NCI-H146 treated with DMSO at 0.1 percent for 48 hours (cell line): ENCODE results near the gene COPS2.
"Not testable (repeated sequence)": the region's sequence is repeated elsewhere in the genome, so short reads cannot be mapped to it uniquely, and the experiment has no call there.

ENCODE experiments used
- DNase-seq: peaks from one replicate; lab custom pipeline; 2025; ENCODE audit not compliant: unreplicated experiment; lab: John Stamatoyannopoulos, UW

COPS2 gene

DNA sequence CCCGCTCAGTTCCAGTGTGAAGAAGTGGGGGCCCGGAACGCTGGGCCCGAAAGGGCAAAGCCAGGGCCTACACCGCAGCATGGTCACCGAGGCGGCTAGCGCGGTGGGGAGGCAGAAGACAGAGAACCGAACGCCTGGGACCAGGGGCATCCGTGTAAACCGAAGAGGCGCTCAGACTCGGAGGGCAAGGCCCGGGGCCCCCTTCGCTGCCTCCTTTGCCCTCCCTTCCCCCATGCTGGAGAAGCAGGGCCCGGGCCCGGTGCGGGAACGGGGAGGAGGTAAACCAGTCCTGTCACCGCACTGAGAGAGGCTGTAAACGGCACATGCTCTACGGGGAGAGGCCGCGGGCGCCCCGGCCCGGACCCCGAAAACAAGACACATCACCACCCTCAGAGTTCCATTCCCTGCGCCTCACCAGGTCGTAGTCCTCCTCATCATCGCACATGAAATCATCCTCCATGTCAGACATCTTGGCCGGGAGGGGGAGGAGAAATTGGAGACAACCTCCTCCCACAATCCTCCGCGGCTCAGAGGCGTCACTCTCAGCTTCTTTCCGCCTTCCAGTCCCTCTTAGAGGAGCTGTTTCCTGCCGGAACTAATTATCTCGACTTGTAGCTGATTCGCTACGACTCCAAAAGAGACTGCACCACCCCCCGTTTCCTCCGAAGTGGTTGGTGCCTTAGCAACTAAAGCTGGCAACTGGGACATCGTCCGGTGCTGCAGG lies at the start of gene COPS2:
TSS of gene COPS2 (minus strand) at position 490 of the 724 bp plus-strand sequence. CDS start at position 469, 21 bp downstream.
- DNase-seq, result peak; percentile 91

DNA sequence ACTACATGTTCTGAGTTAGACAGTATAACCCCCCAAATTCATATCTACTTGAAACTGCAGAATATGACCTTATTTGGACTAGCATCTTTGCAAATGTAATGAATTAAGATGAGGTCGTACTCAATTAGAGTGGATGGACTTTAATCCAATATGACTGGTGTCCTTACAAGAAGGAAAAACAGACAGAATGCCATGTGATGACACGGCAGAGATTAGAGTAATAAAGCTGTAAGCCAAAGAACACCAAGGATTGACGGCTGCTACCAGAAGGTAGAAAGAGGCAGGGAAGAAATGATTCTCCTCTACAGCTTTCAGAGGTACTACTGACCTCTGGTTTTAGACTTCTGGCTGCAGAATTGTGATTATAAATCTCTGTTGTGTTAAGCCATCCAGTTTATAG lies 44.9 kb upstream of the COPS2 start:
- no peak for DNase-seq

DNA sequence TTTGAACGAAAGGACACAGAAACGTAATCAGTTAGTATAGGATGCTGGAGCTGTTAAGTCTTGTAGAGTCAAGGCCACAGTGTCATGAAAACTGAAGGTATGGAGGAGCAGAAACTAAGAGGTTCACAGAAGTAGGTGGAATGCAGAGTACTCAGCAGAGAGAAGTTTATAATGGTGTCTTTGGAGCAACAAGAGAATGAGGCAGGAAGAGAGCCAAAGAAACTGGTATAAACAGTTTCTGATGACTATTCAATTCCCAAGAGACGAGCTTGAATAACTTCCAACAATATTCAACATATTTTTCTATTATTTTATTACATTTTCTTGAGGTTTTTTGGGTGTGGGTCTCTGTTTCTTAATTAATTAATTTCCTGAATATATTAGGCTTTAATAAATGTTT lies 44.3 kb upstream of the COPS2 start:
- DNase-seq, result no peak

DNA sequence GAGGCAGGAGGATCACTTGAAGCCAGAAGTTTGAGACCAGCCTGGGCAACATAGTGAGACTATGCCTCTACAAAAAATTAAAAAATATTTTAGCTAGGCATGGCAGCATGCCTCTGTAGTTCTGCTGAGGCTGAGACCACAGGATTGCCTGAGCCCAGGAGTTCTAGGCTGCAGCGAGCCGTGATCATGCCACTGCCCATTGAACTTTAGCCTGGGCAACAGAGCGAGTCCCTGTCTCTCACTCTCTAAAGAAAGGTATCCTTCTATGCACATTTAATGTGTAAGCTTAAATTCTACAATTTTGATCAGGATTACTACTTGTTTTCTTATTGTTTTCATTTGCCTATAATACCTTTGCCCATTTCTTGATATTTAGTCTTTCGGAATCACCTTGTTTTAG lies 41.5 kb upstream of the COPS2 start:
- no peak for DNase-seq

DNA sequence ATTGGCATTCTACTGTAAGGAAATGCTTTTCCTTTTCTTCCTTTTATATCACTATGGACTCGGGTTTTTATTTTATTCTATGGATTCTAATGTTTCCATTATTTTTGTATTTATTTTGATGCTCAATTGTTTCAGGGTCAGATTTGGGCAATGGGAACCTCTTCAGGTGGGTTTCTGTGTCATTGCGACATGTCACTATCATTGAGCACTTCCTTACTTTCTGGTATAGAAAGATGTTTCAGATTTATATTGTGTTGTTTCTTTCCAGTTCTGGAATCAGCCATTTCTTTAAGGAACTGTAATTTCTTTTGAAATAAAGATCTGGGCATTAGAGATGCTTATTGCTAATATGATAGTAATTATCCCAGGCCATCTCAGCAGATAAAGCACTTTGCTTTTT lies 36.5 kb upstream of the COPS2 start:
- no peak for DNase-seq

DNA sequence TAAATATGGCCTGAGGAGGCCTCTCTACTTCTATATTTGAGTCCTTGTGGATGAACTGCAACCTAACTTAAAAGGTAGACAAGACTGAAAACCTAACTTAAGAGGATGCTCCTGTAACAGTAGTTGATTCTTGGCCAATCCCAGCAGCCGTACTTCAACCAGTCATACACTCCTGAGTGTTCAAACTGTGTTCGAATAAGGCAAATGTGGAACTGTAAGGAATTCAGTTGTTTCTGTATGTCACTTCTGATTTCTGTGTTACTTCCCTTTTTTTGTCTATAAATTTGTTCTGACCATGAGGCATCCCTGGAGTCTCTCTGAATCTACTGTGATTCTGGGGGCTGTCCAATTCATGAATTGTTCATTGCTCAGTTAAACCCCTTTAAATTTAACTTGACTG lies 35.2 kb upstream of the COPS2 start:
- no peak for DNase-seq

DNA sequence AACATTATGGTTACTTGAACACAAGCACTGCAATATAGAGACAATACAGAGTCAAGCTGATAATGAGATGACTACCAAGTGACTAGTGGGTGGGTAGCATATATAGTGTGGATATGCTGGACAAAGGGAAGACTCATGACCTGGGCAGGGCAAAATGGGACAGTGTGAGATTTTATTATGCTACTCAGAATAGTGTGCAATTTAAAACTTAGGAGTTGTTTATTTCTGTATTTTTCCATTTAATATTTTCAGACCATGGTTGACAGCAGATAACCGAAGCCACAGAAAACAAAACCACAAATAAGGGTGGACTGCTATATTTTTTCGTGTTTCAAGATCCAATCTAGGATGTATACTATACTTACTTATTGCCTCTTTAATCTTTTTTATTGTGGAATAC lies 34.2 kb upstream of the COPS2 start:
- no peak for DNase-seq

DNA sequence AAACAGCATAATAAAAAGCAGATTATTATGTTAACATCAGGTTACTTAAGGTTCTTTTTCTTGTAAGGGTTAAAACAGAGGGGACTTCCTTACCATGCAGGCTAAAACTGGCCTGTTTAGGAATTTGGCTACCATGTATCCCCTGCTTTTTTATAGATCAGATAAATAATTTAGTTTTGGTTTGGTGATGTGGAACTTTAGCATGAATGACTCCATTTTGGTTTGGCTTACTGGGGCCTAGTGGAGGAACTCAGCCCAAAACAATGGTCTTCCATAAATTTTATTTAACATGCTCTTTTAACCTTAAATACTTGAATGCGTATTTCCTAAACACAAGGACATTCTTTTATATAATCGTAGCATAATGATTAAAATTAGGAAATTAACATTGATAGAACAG lies 33.5 kb upstream of the COPS2 start:
- no peak for DNase-seq

DNA sequence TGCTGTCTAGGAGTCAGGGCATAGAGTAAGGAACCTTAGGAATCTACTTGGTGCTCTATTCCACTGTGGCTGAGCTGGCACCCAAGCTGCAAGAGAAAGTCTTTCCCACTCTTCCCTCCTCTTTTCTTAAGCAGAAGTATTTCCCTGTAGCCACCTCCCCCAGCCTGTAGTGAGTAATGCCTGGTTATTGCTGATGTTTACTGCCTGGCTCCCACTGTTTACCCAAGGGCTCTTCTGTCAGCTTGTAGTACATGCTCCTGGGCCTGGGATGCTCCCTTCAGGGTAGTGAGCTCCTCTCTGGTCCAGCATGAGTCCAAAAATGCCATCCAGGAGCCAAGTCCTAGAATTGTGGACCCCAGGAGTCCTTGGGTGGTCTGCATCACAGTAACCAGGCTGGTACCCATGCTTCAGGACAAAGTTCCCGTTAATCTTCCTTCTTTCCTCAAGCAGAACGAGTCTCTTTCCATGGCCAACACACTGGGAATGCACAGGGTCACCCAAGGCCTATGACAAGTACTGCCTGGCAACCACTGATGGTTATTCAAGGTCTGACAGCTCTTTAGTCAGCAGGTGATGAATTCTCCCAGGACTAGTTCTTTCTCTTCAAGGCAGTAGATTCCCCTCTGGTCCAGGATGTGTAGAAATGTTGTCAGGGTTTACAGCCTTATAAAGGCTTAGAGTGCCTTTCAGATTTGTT lies 32.3 kb upstream of the COPS2 start:
- no peak for DNase-seq

DNA sequence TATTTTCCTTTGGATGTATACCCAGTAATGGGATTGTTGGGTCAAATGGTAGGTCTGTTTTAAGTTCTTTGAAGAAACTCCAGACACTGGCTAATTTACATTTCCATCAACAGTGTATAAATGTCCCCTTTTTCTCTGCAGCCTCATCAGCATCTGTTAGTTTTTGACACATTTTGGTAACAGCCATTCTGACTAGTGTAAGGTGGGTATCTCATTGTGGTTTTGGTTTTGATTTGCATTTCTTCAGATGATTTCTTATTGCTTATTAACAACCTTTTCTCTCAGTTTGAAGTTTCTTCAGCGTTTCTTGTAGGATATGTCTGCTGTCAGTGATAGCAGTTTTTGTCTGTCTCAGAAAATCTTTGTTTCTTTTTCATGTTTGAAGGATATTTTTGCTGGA lies 30.1 kb upstream of the COPS2 start:
- DNase-seq, result no peak

DNA sequence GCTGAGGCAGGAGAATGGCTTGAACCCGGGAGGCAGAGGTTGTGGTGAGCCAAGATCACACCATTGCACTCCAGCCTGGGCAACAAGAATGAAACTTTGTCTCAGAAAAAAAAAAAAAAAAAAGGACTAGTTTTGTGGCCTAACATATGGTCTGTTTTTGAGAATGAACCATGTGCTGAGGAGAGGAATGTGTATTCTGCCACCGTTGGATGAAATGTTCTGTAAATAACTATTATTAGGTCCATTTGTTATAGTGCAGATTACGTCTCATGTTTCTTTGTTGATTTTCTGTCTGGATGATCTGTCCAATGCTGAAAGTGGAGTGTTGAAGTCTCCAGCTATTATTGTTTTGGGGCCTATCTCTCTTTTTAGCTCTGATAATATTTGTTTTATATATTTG lies 28.3 kb upstream of the COPS2 start:
- not testable (repeated sequence) for DNase-seq

DNA sequence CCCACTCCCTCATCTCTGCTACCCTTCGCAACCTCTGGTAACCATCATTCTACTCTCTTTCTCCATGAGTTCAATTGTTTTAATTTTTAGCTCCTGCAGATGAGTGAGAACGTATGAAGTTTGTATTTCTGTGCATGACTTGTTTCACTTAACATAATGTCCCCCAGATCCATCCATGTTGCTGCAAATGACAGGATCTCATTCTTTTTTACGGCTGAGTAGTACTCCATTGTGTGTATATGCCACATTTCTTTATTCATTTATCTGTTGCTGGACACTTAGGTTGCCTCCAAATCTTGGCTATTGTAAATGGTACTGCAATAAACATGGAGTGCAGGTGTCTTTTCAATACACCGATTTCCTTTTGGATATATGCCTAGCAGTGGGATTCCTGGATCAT lies 26.7 kb upstream of the COPS2 start:
- DNase-seq, result no peak

DNA sequence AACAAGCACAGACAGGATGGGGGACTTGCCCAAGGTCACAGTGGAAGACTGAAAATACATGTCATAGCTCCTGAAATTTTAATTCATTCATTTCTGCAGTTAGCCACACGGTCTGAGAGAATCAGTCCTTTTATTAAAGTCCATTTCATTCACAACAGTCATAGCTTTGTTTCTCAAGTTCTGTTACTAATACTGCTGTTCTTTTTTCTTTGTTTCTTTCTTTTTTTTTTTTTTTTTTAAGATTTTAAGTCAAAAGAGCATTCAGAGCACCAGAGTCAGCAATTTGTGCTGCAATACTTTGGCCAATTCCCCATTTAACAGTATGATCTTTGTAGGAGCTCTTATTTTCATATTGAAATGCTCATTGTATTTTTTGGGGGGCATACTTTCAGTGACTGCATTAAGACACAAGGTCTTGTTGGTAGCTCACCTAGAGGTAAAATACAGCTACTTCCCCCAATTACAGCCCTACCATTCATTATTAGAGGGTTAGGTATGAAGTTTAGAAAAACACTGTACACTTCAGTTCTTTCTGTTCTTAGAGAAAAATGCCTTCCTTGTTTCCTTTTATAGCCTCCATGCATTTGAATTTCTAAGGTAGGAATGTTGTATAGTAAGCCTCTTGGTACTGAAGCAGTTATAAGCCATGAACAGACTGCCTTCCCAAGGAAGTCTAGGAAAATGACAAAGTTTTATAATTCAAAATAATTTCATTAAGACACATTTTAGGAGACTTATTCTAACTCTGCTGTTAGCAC lies 24.2 kb upstream of the COPS2 start:
- no peak for DNase-seq

DNA sequence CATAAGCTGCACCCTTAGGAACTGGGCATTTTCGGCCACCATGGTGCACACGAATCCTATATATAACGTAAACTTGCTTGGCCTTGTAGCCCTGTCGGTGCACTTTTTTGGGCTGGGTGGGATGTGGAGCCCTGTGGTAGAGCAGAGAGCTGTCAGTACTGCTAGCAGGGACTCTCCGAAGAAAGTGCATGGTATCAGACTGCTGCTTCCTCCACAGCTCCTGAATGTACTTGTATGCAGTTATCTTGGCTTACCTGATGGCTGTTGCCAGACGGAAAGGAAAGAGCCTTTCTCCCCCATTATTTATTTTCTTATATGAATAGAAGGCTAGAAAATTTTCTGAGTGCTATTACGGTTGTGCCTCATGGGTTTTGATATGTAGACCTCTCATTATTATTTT lies 23.1 kb upstream of the COPS2 start:
- no peak for DNase-seq

DNA sequence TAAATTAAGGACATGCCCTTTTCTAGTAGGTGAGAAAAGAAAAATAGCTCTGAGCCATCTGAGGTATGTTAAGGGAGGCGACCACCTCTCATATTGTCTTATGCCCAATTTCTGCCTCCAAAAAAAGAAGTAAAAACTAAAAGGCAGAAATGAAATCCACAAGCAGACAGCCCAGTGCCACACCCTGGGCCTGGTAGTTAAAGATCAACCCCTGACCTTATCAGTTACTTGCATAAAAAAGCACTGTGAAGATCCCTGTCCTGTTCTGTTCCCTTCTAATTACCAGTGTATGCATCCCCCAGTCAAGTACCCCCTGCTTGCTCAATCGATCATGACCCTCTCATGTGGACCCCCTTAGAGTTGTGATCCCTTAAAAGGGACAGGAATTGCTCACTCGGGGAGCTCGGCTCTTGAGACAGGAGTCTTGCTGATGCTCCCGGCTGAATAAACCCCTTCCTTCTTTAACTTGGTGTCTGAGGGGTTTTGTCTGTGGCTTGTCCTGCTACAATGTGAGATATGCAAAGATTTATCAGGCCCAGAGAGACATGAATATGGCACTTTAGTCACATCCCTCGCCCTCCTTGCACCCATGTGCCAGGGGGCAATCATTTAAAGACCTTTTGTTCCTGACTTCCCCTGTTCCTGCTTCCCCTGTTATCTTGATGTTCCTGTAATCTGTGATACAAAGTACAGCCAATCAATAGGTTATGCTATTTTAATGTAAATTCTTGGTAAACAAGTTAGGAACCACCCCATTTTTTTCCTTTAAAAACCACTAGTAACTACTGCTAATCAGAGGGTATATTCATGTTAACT lies 20.4 kb upstream of the COPS2 start:
- DNase-seq, result not testable (repeated sequence)

DNA sequence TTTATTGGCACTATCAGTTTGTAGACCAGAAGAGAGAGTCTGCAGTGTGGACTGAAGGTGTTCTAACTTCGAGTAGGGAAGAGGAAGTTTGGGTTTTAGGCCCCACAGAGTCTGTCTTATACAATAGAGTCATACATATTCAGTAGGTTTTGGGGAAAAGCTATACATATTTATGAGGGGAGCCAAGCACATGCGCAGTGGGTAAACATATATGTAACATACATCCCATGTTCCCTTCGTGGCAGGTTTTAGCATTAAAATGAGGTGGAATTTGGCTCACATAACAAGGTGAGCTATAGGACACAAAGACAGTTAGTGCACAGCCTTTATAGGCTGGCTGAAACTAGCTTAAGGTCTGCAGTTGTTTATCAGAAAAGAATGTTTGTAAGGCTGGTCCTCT lies 19.5 kb upstream of the COPS2 start:
- no peak for DNase-seq

DNA sequence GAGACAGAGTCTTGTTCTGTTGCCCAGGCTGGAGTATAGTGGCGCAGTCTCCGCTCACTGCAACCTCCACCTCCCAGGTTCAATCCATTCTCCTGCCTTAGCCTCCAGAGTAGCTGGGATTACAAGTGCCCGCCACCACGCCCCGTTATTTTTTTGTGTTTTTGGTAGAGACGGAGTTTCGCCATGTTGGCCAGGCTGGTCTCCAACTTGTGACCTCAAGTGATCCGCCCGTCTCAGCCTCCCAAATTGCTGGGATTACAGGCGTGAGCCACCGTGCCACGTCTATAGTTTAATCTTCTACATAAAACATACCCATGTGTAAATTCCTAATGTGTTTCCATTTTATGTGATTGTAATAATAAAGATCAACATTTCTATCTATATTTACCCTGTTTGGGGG lies 16.4 kb upstream of the COPS2 start:
- no peak for DNase-seq

DNA sequence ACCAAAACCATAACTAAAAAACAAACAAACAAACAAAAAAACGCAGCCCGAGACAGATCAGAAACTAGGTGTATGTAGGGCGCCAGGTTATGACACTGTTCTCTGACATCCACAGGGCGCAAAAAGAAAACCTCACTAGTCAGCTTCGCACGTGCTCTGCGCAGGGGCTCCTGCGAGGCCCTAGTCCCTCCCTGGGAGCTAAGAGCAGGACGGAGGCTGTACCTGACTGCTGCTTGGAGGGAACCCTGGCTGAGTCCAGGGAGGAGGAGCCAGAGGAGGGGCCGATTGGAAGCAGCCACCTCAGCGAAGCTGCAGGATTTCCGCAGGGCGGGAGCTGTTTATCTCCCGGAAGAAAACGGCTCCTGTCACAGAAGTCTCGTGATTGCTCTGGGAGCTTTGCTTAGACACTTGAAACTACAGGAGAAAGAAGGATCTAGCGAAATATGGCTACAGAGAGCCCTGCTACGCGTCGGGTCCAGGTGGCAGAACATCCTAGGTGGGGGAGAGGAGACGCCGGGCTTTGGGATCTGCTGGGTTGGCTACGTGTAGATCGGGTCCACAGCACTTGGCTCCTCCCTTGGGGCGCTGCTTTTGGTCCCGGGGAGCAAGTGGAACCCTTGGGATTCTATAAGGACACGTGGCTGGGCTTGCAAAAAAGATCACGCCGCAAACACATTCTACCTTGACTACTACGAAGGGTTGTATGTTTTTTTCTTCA lies 14.6 kb upstream of the COPS2 start, which contains the start of gene GALK2:
TSS of gene GALK2 (plus strand) at position 368 of the 718 bp plus-strand sequence. CDS start at position 444, 76 bp downstream.
- peak; percentile 72 for DNase-seq

DNA sequence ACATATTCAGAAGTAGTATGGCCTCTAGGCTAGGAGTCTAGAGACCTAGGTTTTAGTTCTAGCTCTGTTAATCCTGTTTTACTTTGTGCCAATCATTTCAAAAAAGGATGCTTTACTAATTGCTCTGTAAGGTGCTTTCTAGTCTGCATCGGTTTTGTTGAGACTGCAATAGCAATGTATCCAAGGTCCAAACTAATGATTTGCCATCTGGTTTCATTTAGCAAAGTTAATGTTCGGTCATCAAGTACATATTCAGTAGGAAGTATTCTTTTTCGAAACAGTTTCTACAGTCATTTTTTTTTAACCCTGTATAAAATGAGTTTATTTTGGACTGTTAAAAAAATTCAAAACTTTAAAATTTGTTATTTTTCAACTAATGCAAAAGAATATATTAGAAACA lies 12.6 kb upstream of the COPS2 start:
- no peak for DNase-seq

DNA sequence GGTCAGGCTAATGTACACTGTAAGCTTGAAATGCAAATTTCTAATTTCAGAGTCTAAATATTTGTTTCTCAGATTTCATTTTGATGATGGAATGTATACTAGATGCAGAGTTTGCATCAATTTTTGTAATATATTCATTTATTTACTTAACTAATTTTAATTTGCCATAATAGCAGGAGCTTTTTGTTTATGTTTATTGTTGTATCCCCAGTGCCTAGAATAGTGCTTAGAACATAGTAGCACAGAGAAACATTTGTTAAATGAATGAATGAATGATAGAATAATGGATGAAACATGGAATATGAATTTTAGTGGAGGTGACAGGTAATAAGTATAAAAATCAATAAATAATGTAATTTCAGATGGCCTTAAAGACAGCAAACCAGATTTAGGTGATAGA lies 9.5 kb upstream of the COPS2 start:
- no peak for DNase-seq
